Myocyte (in vitro differentiated cells): Measurements from ENCODE around the gene C1QTNF8. TPM values are rescaled to one million over a fixed set of nuclear protein-coding genes. Genes with fewer than 3 reads are reported as not detected.

Experiments used
- DNase-seq: peaks from one replicate; pipeline ENCODE4 v3.0.0-alpha.2; 2012; ENCODE audit warnings: low read depth
- total RNA-seq: library from RNA; depleted of rRNA; stranded (reverse); fragments of >200 nt; gene quantifications from 2 replicates; pipeline ENCODE4 v1.2.3, GENCODE V29; 2014

C1QTNF8 gene
- total RNA-seq, 1 donor from 2014 or later, result not detected

- no peak for DNase-seq
Measured at GRCh38 chr16:1079786-1080525, 16.1 kb downstream of the C1QTNF8 start.

GRCh38 chr16:1079341-1079740, 16.7 kb downstream of the C1QTNF8 start:
- no peak for DNase-seq

- peak; percentile 91 for DNase-seq
Measured at GRCh38 chr16:1078579-1079021, 17.4 kb downstream of the C1QTNF8 start.

GRCh38 chr16:1077877-1078578, 18.0 kb downstream of the C1QTNF8 start:
- no peak for DNase-seq

- DNase-seq, result no peak
Measured at GRCh38 chr16:1076801-1077576, 19.1 kb downstream of the C1QTNF8 start.

GRCh38 chr16:1075546-1075945, 20.5 kb downstream of the C1QTNF8 start:
- DNase-seq, result no peak

GRCh38 chr16:1074379-1074649, 21.7 kb downstream of the C1QTNF8 start:
- no peak for DNase-seq

GRCh38 chr16:1073566-1074378, 22.3 kb downstream of the C1QTNF8 start:
- no peak for DNase-seq

GRCh38 chr16:1073262-1073558, 22.8 kb downstream of the C1QTNF8 start:
- DNase-seq, result no peak

GRCh38 chr16:1072526-1073261, 23.4 kb downstream of the C1QTNF8 start, which contains the start of gene SSTR5:
TSS of gene SSTR5 (plus strand) at chr16:1072747. CDS start at chr16:1078869, 6,122 bp downstream.
- DNase-seq, result no peak

- no peak for DNase-seq
Measured at GRCh38 chr16:1071561-1072225, 24.4 kb downstream of the C1QTNF8 start.

- DNase-seq, result no peak
Measured at GRCh38 chr16:1070864-1071408, 25.1 kb downstream of the C1QTNF8 start.

- DNase-seq, result no peak
Measured at GRCh38 chr16:1070084-1070863, 25.8 kb downstream of the C1QTNF8 start.

GRCh38 chr16:1069154-1069553, 26.9 kb downstream of the C1QTNF8 start:
- DNase-seq, result no peak

GRCh38 chr16:1068451-1068850, 27.6 kb downstream of the C1QTNF8 start:
- no peak for DNase-seq

GRCh38 chr16:1067629-1068028, 28.4 kb downstream of the C1QTNF8 start:
- no peak for DNase-seq

GRCh38 chr16:1066584-1067172, 29.4 kb downstream of the C1QTNF8 start:
- DNase-seq, result no peak

GRCh38 chr16:1065469-1066128, 30.4 kb downstream of the C1QTNF8 start:
- DNase-seq, result no peak
